ENCODE results near the gene UBXN11. TPM values are rescaled to one million over a fixed set of nuclear protein-coding genes. Genes with fewer than 3 reads are reported as not detected.

UBXN11 gene
- total RNA-seq, 1 donor from 2014 or later, result 14.2 TPM

- Mint-ChIP-seq H3K27ac (no peak overlapping the region), H3K9me3 (no peaks in the 10 kb centered on the region), H3K27me3 (ENCODE audit: low read depth) (peaks cover 1% of the 10 kb centered on the region), H3K4me1 (ENCODE audit: low read depth) (no peaks in the 10 kb centered on the region), H3K36me3 (ENCODE audit: low read depth) (peaks cover 13% of the 10 kb centered on the region), H3K4me3 (ENCODE audit: low read depth) (no peak overlapping the region)
- no peak for DNase-seq (ENCODE audit: low spot score)
- intact Hi-C loops (cut with micrococcal nuclease), result no loop called here
Measured at GRCh38 chr1:26328597-26328996, 22.2 kb upstream of the UBXN11 start.

GRCh38 chr1:26327956-26328362 lies 21.5 kb upstream of the UBXN11 start:
- Mint-ChIP-seq H3K36me3 (ENCODE audit: low read depth) (peaks cover 19% of the 10 kb centered on the region), H3K27me3 (ENCODE audit: low read depth) (peaks cover 1% of the 10 kb centered on the region), H3K9me3 (no peaks in the 10 kb centered on the region), H3K27ac (no peak overlapping the region), H3K4me3 (ENCODE audit: low read depth) (no peak overlapping the region), H3K4me1 (ENCODE audit: low read depth) (peaks cover 4% of the 10 kb centered on the region)
- DNase-seq (ENCODE audit: low spot score), result no peak
- intact Hi-C loops (cut with micrococcal nuclease), result no loop called here

- H3K27me3 Mint-ChIP-seq (ENCODE audit: low read depth), result no peaks in the 10 kb centered on the region
- H3K9me3 Mint-ChIP-seq, result no peaks in the 10 kb centered on the region
- H3K4me3 Mint-ChIP-seq (ENCODE audit: low read depth), result no peak overlapping the region
- H3K27ac Mint-ChIP-seq, result peak overlapping the region; percentile 21
- H3K4me1 Mint-ChIP-seq (ENCODE audit: low read depth), result peaks cover 20% of the 10 kb centered on the region
- DNase-seq (ENCODE audit: low spot score), result no peak
- H3K36me3 Mint-ChIP-seq (ENCODE audit: low read depth), result peaks cover 41% of the 10 kb centered on the region
- intact Hi-C loops (cut with micrococcal nuclease), result no loop called here
Measured at GRCh38 chr1:26324550-26324949, 18.1 kb upstream of the UBXN11 start.

- DNase-seq (ENCODE audit: low spot score), result no peak
- H3K4me1 Mint-ChIP-seq (ENCODE audit: low read depth), result peaks cover 23% of the 10 kb centered on the region
- H3K27ac Mint-ChIP-seq, result no peak overlapping the region
- H3K36me3 Mint-ChIP-seq (ENCODE audit: low read depth), result peaks cover 49% of the 10 kb centered on the region
- no peak overlapping the region for H3K4me3 Mint-ChIP-seq (ENCODE audit: low read depth)
- no peaks in the 10 kb centered on the region for H3K27me3 Mint-ChIP-seq (ENCODE audit: low read depth)
- H3K9me3 Mint-ChIP-seq, result no peaks in the 10 kb centered on the region
- intact Hi-C loops (cut with micrococcal nuclease), result no loop called here
Measured at GRCh38 chr1:26323382-26323781, 16.9 kb upstream of the UBXN11 start.

GRCh38 chr1:26322042-26322331 lies 15.6 kb upstream of the UBXN11 start:
- intact Hi-C loops (cut with micrococcal nuclease), result no loop called here
- DNase-seq (ENCODE audit: low spot score), result no peak
- no peaks in the 10 kb centered on the region for H3K27me3 Mint-ChIP-seq (ENCODE audit: low read depth)
- no peak overlapping the region for H3K27ac Mint-ChIP-seq
- H3K36me3 Mint-ChIP-seq (ENCODE audit: low read depth), result peaks cover 49% of the 10 kb centered on the region
- H3K4me3 Mint-ChIP-seq (ENCODE audit: low read depth), result no peak overlapping the region
- peaks cover 34% of the 10 kb centered on the region for H3K4me1 Mint-ChIP-seq (ENCODE audit: low read depth)
- H3K9me3 Mint-ChIP-seq, result no peaks in the 10 kb centered on the region

GRCh38 chr1:26321315-26322041 lies 15.0 kb upstream of the UBXN11 start:
- peak; percentile 87 for DNase-seq (ENCODE audit: low spot score)
- intact Hi-C loops (cut with micrococcal nuclease), result loop anchor here (1.0 to 2.0 kb wide), 4 partner anchors 33 to 153 kb away; partner anchors contain the start of genes C1orf232 and ZNF593
- Mint-ChIP-seq H3K9me3 (no peaks in the 10 kb centered on the region), H3K4me3 (ENCODE audit: low read depth) (peak overlapping the region; percentile 83), H3K27me3 (ENCODE audit: low read depth) (no peaks in the 10 kb centered on the region), H3K36me3 (ENCODE audit: low read depth) (peaks cover 49% of the 10 kb centered on the region), H3K4me1 (ENCODE audit: low read depth) (peaks cover 35% of the 10 kb centered on the region), H3K27ac (peak overlapping the region; percentile 95)

DNA sequence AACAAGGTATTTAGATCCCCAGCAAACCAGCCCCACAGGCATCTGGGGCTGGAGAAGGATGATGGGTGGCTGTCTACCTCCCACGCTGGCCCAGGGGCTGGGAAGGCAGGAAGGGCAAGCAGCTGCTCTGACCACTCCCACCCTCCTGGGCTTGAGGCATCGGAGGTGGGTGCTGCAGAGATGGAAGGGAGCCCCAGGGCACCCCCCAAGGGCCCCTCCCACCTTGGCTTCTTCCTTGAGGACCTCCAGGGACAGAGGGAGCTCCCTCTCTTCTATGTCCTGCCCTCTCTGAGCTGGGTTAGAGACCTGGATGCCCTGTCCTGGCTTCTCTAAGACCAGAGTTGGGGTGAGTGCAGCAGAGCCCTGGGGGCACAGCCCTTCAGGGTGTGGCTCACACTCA lies 14.5 kb upstream of the UBXN11 start:
- no peak overlapping the region for H3K27ac Mint-ChIP-seq
- peaks cover 38% of the 10 kb centered on the region for H3K4me1 Mint-ChIP-seq (ENCODE audit: low read depth)
- no peaks in the 10 kb centered on the region for H3K27me3 Mint-ChIP-seq (ENCODE audit: low read depth)
- intact Hi-C loops (cut with micrococcal nuclease), result loop anchor here (1.0 to 2.0 kb wide), 4 partner anchors 33 to 152 kb away; partner anchors contain the start of genes C1orf232 and ZNF593
- DNase-seq (ENCODE audit: low spot score), result no peak
- peaks cover 49% of the 10 kb centered on the region for H3K36me3 Mint-ChIP-seq (ENCODE audit: low read depth)
- peak overlapping the region; percentile 83 for H3K4me3 Mint-ChIP-seq (ENCODE audit: low read depth)
- no peaks in the 10 kb centered on the region for H3K9me3 Mint-ChIP-seq

DNA sequence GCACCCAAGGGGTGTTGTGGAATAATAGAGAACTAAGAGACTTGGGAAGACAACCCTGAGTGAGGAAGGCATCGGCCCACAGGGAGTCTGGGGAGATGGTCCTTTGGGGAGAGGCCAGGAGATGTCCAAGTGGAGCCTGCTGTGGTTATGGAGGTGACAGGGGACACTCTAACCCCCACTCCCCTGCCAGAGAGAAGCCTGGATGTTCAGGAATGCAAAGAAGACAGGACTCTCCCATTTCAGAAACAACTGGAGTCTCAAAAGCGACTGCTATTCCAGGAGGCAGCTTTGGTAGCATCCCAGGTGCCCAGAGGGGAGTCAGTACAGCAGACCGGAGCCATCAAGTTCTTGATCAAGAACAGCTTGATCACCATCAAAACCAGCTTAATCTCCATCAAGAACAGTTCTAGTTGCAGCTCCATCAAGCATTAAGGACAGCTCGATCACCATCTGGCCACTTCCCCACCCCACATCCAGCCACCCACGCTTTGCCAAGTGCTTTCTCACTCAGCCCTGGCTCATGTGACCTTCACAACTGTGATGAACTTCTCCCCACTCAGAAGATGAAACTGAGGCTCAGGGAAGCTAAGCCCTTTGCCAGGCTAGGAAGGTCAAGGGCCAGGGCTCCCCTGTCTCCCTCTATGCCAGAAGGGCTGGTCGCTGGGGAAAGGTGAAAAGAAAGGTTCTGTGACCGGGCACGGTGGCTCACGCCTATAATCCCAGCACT lies 12.1 kb upstream of the UBXN11 start:
- Mint-ChIP-seq H3K9me3 (no peaks in the 10 kb centered on the region), H3K4me1 (ENCODE audit: low read depth) (peaks cover 56% of the 10 kb centered on the region), H3K27ac (peak overlapping the region; percentile 94), H3K36me3 (ENCODE audit: low read depth) (peaks cover 36% of the 10 kb centered on the region), H3K27me3 (ENCODE audit: low read depth) (no peaks in the 10 kb centered on the region), H3K4me3 (ENCODE audit: low read depth) (peak overlapping the region; percentile 79)
- intact Hi-C loops (cut with micrococcal nuclease), result loop anchor here (1.0 to 10.0 kb wide), 3 partner anchors 59 to 266 kb away; partner anchors contain the start of gene HMGN2
- DNase-seq (ENCODE audit: low spot score), result no peak

GRCh38 chr1:26317612-26318337 lies 11.3 kb upstream of the UBXN11 start, which contains the start of gene CD52:
CD52 (plus strand) TSS chr1:26317958; CDS start chr1:26318018, 60 bp downstream.
- H3K27ac Mint-ChIP-seq, result peak within 1 kb of the TSS; percentile 94
- peaks cover 50% of the 10 kb centered on the region for H3K4me1 Mint-ChIP-seq (ENCODE audit: low read depth)
- H3K9me3 Mint-ChIP-seq, result no peaks in the 10 kb centered on the region

DNA sequence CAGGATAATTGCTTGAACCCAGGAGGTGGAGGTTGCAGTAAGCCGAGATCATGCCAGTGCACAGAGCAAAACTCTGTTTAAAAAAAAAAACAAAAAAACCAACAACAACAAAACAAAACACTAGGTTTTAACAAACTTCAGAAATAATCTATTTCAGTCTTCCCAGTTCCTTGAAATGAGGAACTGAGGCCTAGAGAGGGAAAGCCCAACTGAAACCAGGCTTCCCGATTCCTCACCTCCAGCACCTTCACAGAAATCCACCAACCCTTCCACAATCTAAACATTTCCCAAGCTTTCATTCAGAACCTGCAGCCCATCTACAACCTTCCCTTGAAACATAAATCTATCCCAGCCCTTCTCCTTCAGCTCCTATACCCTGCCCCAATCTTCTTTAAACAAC lies 10.7 kb upstream of the UBXN11 start:
- peak overlapping the region; percentile 94 for H3K27ac Mint-ChIP-seq
- peaks cover 23% of the 10 kb centered on the region for H3K36me3 Mint-ChIP-seq (ENCODE audit: low read depth)

More at GRCh38 chr1:26317612-26318337, 11.3 kb upstream of the UBXN11 start, which contains the start of gene CD52:
- intact Hi-C loops (cut with micrococcal nuclease), result loop anchor here (1.0 to 10.0 kb wide), 3 partner anchors 9 to 267 kb away; no protein-coding TSS in a partner anchor
- Mint-ChIP-seq H3K27me3 (ENCODE audit: low read depth) (no peaks in the 10 kb centered on the region), H3K36me3 (ENCODE audit: low read depth) (peaks cover 28% of the 10 kb centered on the region), H3K4me3 (ENCODE audit: low read depth) (peak within 1 kb of the TSS; percentile 79)
- peak; percentile 78 for DNase-seq (ENCODE audit: low spot score)

DNA sequence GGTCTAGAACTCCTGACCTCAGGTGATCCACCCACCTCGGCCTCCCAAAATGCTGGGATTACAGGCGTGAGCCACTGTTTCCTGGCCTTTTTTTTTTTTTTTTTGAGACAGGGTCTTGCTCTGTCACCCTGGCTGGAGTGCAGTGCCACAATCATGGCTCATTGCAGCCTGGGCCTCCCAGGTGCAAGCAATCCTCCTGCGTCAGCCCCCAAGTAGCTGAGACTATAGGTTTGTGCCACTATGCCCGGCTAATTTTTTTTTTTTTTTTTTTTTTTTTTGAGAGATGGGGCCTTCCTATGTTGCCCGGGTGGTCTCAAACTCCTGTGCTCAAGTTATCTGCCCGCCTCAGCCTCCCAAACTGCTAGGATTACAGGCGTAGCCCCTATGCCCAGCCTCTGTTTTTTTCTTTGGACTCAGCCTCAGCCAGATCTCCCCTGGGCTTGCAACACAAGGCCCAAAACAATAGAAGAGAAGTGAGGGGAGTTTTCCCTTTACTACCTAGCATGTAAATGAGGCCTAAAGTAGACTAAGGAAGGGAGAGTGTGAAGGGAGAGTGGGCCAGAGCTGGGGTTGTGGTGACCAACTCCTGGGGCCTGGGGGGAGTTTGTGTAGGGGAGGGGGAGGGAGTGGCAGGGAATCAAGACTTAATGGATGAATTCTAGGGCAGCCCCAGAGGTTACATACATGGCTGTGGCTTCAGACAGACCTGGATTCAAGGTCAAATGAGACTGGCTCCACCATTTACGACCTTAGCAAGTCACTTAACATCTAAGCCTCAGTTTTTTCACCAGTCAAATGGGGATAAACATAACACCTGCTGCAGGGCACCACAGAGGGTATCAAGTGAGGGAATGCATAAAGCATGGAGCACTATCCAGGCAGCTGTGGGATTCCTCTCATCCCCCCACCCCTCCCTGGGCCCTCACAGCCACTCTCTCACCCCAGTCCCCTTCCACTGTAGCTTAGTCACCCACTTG lies 9.7 kb upstream of the UBXN11 start:
- Mint-ChIP-seq H3K4me1 (ENCODE audit: low read depth) (peaks cover 44% of the 10 kb centered on the region), H3K4me3 (ENCODE audit: low read depth) (no peak overlapping the region), H3K27me3 (ENCODE audit: low read depth) (no peaks in the 10 kb centered on the region), H3K27ac (peak overlapping the region; percentile 64), H3K36me3 (ENCODE audit: low read depth) (peaks cover 17% of the 10 kb centered on the region), H3K9me3 (no peaks in the 10 kb centered on the region)
- intact Hi-C loops (cut with micrococcal nuclease), result loop anchor here (5.0 to 10.0 kb wide), 2 partner anchors 61 to 269 kb away; no protein-coding TSS in a partner anchor
- DNase-seq (ENCODE audit: low spot score), result no peak

More for the DNA sequence above, 10.7 kb upstream of the UBXN11 start:
- H3K4me1 Mint-ChIP-seq (ENCODE audit: low read depth), result peaks cover 49% of the 10 kb centered on the region
- H3K9me3 Mint-ChIP-seq, result no peaks in the 10 kb centered on the region
- no peaks in the 10 kb centered on the region for H3K27me3 Mint-ChIP-seq (ENCODE audit: low read depth)
- DNase-seq (ENCODE audit: low spot score), result no peak
- intact Hi-C loops (cut with micrococcal nuclease), result loop anchor here (1.0 to 10.0 kb wide), 3 partner anchors 9 to 268 kb away; no protein-coding TSS in a partner anchor
- peak overlapping the region; percentile 79 for H3K4me3 Mint-ChIP-seq (ENCODE audit: low read depth)
